HEK293 (cell line): ENCODE results near the gene CALCOCO1.

Source experiments
- ZNF221 ChIP-seq: fragments of 450-650 bp; formaldehyde crosslinking; IDR thresholded peaks from 2 replicates; pipeline ENCODE4 v1.5.1; 2017; ENCODE audit warnings: missing biosample characterization, missing genetic modification characterization, borderline replicate concordance
- ZNF23 ChIP-seq: fragments of 450-650 bp; formaldehyde crosslinking; IDR thresholded peaks from 2 replicates; pipeline ENCODE4 v1.5.1; 2016; ENCODE audit warnings: missing biosample characterization, missing genetic modification characterization, borderline replicate concordance
- TF ChIP-seq, protein P1 (sequence below): fragments of 450-650 bp; formaldehyde crosslinking; IDR thresholded peaks from 2 replicates; pipeline ENCODE4 v1.5.1; 2016; ENCODE audit warnings: missing biosample characterization, missing genetic modification characterization
- TF ChIP-seq, protein P2 (sequence below): fragments of 450-650 bp; formaldehyde crosslinking; IDR thresholded peaks from 2 replicates; pipeline ENCODE4 v1.5.1; 2016; ENCODE audit warnings: missing biosample characterization, missing genetic modification characterization

DNA sequence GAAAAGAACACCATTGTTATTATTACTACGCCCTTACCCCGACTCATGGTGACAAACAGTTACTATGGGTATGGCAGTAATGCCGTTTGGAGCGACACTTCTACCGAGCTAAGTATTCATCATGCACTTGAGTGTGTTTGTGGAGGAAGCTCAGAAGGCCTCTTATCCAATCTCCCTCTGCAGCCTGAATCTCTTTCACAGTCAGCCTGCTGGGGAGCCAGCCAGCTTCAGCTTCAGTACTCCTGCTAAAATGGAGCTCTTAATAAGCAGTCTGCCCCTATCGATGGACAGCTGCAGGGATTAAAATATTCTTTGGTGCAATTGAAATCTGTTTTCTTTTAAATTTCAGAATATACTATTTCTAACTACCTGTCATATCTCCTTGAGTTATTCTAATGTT lies 26.7 kb downstream of the CALCOCO1 start:
- TF ChIP-seq, protein P1, sequence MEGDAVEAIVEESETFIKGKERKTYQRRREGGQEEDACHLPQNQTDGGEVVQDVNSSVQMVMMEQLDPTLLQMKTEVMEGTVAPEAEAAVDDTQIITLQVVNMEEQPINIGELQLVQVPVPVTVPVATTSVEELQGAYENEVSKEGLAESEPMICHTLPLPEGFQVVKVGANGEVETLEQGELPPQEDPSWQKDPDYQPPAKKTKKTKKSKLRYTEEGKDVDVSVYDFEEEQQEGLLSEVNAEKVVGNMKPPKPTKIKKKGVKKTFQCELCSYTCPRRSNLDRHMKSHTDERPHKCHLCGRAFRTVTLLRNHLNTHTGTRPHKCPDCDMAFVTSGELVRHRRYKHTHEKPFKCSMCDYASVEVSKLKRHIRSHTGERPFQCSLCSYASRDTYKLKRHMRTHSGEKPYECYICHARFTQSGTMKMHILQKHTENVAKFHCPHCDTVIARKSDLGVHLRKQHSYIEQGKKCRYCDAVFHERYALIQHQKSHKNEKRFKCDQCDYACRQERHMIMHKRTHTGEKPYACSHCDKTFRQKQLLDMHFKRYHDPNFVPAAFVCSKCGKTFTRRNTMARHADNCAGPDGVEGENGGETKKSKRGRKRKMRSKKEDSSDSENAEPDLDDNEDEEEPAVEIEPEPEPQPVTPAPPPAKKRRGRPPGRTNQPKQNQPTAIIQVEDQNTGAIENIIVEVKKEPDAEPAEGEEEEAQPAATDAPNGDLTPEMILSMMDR (tag by site-specific recombination) = 0 out of 2 replicates have a peak, but pooled peaks have one; percentile 9
- TF ChIP-seq, protein P2, sequence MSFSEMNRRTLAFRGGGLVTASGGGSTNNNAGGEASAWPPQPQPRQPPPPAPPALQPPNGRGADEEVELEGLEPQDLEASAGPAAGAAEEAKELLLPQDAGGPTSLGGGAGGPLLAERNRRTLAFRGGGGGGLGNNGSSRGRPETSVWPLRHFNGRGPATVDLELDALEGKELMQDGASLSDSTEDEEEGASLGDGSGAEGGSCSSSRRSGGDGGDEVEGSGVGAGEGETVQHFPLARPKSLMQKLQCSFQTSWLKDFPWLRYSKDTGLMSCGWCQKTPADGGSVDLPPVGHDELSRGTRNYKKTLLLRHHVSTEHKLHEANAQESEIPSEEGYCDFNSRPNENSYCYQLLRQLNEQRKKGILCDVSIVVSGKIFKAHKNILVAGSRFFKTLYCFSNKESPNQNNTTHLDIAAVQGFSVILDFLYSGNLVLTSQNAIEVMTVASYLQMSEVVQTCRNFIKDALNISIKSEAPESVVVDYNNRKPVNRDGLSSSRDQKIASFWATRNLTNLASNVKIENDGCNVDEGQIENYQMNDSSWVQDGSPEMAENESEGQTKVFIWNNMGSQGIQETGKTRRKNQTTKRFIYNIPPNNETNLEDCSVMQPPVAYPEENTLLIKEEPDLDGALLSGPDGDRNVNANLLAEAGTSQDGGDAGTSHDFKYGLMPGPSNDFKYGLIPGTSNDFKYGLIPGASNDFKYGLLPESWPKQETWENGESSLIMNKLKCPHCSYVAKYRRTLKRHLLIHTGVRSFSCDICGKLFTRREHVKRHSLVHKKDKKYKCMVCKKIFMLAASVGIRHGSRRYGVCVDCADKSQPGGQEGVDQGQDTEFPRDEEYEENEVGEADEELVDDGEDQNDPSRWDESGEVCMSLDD (tag by site-specific recombination) = no peak
- TF ChIP-seq ZNF23 (tag by site-specific recombination) = no peak
- no peak for TF ChIP-seq ZNF221 (tag by site-specific recombination)
